H4 (cell line): ENCODE data around the gene BIN2. TPM values are rescaled to one million over a fixed set of nuclear protein-coding genes. Genes with fewer than 3 reads are reported as not detected.
"Not testable (repeated sequence)": the region's sequence is repeated elsewhere in the genome, so short reads cannot be mapped to it uniquely, and the experiment has no call there.

Source experiments
- DNase-seq: peaks from one replicate; pipeline ENCODE4 v3.0.0-alpha.2; 2015; ENCODE audit warnings: low spot score
- total RNA-seq: library from RNA; depleted of rRNA; stranded (reverse); fragments of >200 nt; shearing (Covaris generic); gene quantifications from 2 replicates; pipeline ENCODE4 v1.2.3, GENCODE V29; 2014; rRNA removed

Gene BIN2
- total RNA-seq, 1 experiment from 2014 or later: not detected

DNA sequence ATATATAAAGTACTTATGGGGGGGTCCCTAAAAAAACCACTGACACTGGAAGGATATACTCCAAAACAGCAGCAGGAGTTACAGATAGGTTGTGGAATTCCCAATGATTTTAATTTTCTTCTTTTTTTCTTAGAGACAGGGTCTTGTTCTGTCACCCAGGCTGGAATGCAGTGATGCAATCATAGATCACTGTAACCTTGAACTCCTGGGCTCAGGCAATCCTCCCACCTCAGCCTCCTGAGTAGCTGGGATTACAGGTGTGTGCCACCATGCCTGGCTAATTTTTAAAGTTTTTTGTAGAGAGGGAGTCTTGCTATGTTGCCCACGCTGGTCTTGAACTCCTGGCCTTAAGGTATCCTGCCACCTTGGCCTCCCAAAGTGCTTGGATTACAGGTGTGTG, 64.4 kb downstream of the BIN2 start:
- DNase-seq: not testable (repeated sequence)

DNA sequence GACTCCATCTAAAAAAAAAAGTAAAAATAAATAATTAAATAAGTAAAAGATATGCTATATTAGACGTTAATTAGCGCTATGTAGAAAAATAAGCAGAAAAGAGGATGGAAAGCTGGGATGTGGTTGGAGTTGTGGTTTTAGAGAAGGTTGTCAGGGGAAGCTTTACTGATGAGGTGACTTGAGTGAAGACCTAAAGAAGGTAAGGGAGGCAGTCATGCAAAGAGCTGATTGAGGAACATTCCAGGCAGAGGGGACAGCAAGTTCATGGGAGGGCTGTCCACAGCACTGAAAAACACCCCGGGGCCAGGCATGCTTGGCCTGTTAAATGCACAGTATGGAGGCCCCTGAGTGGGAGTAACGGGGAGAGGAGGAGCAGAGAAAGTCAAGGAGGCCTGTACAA, 69.4 kb downstream of the BIN2 start:
- DNase-seq: no peak

DNA sequence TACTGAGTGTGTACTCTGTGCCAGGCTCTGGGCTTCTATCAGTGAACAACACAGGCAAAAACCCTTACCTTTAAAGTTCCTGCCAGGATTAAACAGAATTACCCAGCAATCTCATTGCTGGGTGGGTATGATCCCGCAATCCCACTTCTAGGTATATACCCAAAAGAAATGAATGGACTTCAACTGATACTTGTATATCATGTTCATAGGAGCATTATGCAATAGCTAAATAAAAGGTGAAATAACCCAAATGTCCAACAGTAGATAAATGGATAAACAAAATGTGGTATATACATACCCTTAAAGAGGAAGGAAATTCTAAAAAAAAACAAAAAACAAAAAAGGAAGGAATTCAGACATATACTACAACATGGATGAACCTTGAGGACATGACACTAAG, 70.7 kb downstream of the BIN2 start:
- DNase-seq: no peak

DNA sequence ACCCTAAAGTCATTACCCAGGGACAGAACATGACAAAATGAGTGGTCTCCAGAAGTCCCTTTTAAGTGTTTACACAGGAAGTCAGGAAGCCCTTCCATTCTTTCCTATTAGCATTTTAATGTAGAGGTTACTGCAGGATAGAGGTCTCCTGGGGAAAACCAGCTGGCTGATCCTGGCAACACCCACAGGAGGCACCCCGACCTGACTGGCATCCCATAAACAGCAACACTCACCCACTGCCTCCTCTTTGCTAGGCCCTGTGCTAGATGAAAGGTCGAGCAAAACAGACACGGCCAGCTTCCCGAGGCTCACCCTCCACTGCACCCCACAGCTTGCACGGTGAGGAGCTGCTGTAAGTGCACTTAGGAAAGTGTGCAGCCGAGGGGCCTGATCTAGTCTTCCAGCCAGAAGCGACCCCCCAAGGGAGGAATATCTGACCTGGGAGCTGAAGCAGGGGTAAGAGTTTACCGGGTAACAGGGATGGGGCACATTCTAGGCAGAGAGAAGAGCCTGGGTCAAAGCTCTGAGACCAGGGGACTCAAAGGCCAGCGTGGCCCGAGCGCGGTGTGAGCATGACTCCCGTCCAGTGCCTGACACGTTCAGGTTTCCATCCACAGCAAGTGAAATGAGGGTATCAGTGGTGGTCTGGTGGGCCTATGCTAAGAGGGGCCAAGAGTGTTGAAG, 76.3 kb downstream of the BIN2 start:
- DNase-seq: no peak

DNA sequence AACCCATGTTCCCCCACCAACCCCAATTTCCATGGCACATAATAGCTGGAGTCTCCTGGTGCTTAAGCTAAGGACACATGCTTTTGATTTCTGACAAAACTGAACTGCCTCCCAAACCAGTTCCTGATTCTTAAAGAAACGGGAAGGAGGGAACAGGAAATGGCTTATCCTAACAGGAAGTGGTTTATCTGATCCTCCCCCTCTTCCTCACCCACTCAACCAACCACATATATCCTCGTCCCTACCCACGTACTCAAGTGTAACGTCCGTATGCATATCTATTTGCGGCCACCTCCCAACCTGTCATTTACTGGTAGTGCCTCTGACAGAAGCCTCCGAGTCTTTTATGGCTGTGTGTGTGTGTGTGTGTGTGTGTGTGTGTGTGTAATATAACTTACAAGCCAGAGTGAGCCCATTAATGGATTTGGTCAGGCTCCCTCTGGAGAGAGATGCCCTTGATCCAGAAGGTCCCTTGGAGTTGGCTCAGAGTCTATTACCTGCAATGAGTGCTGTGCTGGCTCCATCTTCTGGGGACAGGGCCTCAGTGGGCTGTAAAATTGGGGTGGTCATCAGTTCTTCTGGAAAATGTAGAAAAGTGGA, 77.6 kb downstream of the BIN2 start:
- DNase-seq: peak; percentile 68

DNA sequence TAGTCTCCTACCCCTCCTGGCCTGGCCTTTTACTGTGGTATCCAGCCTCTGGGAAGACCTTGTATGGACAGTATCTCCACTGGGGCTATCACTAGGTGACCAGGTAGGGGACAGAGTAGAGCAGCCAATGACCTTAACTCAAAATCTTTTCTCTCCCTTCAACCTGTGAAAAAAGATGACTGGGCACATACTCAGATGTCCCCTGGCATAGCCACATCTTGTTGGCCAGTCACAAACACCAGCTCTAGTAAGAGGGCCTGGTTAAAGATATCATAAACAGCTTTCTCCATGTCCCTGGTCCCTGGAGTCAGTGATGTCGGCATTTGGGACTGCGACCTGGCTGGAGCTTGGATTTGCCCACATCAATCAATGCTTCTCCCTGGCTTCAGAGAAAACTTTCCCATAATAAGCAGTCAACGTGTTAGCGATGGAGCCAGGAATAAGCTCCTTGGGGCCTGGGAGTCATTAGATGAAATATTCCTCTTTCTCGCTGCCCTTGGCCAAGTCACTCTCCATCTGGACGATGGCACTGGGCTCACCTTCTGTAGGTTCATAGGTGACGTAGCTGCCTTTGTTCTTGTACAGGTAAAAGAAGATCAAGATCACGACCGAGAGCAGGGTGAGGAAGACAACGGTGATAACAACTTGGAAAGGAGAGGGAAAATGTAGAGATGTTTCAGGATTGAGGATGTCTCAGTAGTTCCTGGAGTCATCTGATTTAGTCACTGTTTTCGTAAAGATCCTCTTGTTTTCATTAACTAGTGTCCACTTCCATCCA, 78.3 kb downstream of the BIN2 start:
- DNase-seq: no peak

DNA sequence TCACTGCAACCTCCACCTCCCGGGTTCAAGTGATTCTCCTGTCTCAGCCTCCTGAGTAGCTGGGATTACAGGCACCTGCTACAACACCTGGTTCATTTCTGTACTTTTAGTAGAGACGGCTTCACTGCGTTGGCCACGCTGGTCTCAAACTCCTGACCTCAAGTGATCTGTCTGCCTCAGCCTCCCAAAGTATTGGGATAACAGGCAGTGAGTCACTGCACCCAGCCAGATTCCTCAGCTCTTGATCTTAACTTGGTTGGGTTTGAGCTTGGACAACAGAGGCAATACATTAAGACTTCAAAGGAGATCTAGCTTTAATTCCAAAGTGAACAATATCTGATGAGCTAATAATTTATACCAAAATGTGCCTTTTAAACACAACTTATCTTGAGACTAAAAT, 79.7 kb downstream of the BIN2 start:
- DNase-seq: no peak

DNA sequence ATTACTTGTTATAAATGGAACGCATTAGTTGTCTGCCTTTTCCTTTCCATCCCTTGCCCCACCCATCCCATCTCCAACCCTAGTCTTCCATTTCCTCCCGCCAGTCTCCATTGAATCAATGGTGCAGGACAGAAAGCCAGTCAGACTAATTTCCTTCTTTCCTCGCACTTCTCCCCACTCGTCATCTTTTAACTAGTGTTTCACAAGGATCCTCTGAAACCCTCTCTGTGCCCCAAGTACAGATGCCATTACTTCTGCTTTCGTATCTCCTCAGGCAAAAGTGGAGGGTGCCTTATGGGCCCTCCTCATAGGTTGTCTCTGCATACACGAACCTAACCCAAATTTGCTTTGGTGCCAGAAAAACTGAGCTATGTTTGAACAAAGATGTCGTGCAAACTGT, 81.1 kb downstream of the BIN2 start:
- no peak for DNase-seq

DNA sequence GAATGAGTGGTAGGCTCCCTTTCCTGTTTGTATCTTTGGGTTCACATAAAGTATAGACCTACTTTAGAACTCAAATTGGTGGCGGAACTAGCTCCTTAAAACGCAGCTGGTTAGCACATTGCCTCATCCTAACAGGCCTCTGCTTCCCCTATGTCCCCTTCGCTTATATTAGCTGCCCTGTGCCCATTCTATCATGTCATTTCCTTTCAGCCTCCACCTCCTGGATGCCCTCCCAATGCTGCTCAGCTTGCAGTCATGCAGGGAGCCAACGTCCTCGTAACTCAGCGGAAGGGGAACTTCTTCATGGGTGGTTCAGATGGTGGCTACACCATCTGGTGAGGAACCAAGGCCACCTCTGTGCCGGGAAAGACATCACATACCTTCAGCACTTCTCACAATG, 81.9 kb downstream of the BIN2 start:
- no peak for DNase-seq

DNA sequence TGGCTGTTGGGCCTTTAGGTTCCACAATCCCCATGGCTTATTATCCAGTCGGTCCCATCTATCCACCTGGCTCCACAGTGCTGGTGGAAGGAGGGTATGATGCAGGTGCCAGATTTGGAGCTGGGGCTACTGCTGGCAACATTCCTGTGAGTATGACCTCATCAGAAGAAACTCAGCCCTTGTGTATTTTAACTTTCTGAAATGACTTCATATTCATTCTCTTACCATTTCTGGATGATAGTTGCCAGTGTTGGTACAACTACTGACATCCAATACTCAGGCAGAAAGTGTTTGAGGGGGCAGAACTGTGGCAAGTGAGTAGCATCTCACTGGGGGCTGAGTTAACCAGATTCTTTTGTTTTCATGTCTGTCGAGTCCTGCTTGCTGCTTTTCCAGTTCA, 83.0 kb downstream of the BIN2 start:
- DNase-seq: no peak

DNA sequence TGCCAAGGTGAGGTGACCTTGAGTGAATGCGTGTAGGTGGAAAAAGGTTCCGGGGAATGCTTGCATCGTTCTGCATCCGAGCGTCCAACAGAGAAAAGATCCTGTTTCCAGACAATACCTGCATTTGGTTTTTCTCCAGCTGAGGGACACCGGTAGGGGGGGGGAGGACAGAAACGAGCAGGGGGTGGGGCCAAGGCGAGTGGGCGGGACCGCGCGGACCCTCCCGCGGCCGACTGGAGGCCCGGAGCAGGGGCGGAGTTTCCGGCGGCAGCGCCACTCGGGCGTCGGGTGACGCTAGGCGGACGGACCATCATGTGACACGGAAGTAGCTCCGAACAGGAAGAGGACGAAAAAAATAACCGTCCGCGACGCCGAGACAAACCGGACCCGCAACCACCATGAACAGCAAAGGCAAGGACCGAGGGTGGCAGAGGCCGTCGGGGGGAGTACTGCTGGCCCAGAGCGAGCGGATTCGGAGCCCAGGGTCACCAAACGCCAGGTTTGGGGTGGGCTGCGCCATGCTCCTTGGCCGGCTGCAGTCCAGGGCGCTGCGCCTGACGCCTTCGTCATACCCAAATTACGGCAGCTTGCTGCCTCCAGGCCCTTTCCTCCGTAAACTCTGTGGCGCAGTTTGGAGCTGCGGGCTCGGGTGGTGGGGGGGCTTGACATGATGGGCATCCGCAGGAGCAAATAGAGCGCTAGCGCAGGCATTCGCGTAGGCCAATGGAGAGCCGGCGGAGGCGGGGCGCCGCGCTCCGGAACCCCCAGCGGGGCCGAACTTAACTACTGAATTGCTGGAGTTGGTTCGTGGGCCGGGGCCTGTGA, 85.3 kb downstream of the BIN2 start, which contains the start of gene DAZAP2:
Gene DAZAP2, plus strand, starts transcription at position 317 of the 825 bp plus-strand sequence. Its CDS starts 82 bp downstream, at position 399.
- DNase-seq: peak; percentile 94

DNA sequence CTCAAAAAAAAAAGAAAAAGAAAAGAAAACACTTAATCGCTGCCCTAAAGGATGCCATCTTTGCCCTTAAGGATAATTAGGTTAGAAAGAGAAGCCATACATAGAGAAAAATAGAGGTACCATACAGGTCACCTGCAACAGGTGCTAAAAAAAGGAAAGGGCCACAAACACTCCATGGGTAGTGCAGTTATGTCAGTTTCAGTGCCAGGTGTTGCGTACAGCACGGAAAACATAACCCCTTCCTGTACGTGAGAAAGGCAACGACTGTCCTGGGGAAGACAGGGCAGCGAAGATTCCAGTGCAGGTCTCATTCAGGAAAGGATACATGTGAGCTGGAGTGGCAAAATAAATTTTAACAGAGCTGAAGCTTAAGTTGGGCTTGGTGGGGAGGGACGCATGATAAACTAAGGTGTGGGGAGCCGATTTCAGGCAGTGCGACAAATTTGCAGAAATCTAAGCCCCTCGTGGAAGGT, 85.9 kb downstream of the BIN2 start:
- DNase-seq: no peak

DNA sequence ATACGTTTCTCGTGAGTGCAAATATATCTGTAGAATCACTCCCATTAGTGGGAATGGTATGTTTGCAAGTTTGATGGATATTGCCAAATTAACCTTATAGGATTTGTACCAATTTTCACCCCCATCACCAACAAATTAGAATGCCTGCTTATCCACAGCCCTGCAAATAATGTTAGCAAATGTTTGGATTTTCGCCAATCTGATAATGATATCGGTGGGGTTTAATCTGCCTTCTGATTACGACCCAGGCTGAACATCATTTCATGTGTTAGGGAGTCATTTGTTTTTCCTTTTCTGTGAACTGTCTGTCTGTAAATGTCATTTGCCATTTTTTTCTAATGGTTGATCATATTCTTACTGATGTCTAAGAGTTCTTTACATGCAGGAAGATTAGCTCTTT, 89.4 kb downstream of the BIN2 start:
- no peak for DNase-seq

DNA sequence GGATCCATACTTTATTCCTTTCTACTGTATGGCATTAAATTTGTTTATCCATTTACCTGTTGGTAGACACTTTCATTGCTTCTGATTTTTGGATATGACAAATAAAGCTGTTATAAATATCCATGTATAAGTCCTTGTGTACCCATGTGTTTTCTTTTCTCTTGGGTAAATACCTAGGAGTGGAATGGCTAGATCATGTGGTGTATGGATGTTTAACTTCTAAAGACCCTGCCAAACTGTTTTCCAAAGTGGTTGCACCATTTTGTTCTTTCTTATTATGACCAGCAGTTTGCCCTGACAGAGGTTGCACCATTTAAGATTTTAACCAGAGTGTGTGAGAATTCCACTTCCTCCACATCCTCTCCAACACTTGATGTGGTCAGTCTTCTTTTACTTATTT, 91.3 kb downstream of the BIN2 start:
- no peak for DNase-seq

Other genes starting within 250 kb of the BIN2 start
- 7.3 and 10.3 TPM in 2 replicates for gene CSRNP2, start 240.6 kb downstream of the BIN2 start, total RNA-seq
- gene TFCP2, start 151.0 kb downstream of the BIN2 start, total RNA-seq: 4.7 and 6.5 TPM in 2 replicates
- 2.9 and 24.5 TPM in 2 replicates for gene POU6F1, start 106.1 kb downstream of the BIN2 start, total RNA-seq
- 270 and 319 TPM in 2 replicates for gene DAZAP2, start 85.3 kb downstream of the BIN2 start, total RNA-seq
- gene SMAGP, start 53.8 kb downstream of the BIN2 start, total RNA-seq: 6.3 and 13.8 TPM in 2 replicates
- not detected in 2 replicates for gene CELA1, start 22.5 kb upstream of the BIN2 start, total RNA-seq
- gene GALNT6, start 67.2 kb upstream of the BIN2 start, total RNA-seq: 0.06 TPM in 1 of 2 replicates, not detected in the other
- 2.1 and 2.6 TPM in 2 replicates for gene SLC4A8, start 100.7 kb upstream of the BIN2 start, total RNA-seq